HEK293T (cell line): ENCODE data around the gene CACHD1.

Experiments used
- CTCF ChIA-PET: fragments of 350-600 bp; formaldehyde crosslinking; extraction: SDS; loops from one replicate; lab custom pipeline; 2021; ENCODE audit warnings: antibody characterized with exemption, inconsistent platforms; lab: Yijun Ruan, JAX
- POLR2A ChIA-PET: fragments of 350-600 bp; formaldehyde crosslinking; extraction: SDS; loops from one replicate; lab custom pipeline; 2020; ENCODE audit warnings: antibody characterized with exemption, inconsistent platforms; lab: Yijun Ruan, JAX
- DNase-seq: peaks from one replicate; pipeline ENCODE4 v3.0.0; 2012; ENCODE audit warnings: mixed read lengths; ENCODE audit errors: extremely low spot score
- ARNT ChIP-seq: fragments of 450-650 bp; IDR thresholded peaks from 2 replicates; pipeline ENCODE4 v1.6.1; 2017; ENCODE audit warnings: mild to moderate bottlenecking
- BHLHE40 ChIP-seq: fragments of 450-650 bp; IDR thresholded peaks from 2 replicates; pipeline ENCODE4 v1.6.1; 2016; ENCODE audit warnings: mild to moderate bottlenecking, moderate library complexity, borderline replicate concordance
- CTBP1 ChIP-seq: fragments of 450-650 bp; IDR thresholded peaks from 2 replicates; pipeline ENCODE4 v1.6.1; 2016; ENCODE audit warnings: borderline replicate concordance
- ELF4 ChIP-seq: fragments of 450-650 bp; IDR thresholded peaks from 2 replicates; pipeline ENCODE4 v1.6.1; 2017; ENCODE audit warnings: antibody characterized with exemption
- FOXA1 ChIP-seq: fragments of 450-650 bp; IDR thresholded peaks from 2 replicates; pipeline ENCODE4 v1.6.1; 2016; ENCODE audit warnings: mild to moderate bottlenecking
- FOXK2 ChIP-seq: fragments of 450-650 bp; IDR thresholded peaks from 2 replicates; pipeline ENCODE4 v1.6.1; 2016; ENCODE audit warnings: mild to moderate bottlenecking
- FOXM1 ChIP-seq: fragments of 450-650 bp; IDR thresholded peaks from 2 replicates; pipeline ENCODE4 v1.6.1; 2017; ENCODE audit warnings: mild to moderate bottlenecking, borderline replicate concordance
- HDGF ChIP-seq: fragments of 450-650 bp; IDR thresholded peaks from 2 replicates; pipeline ENCODE4 v1.6.1; 2017; ENCODE audit warnings: antibody characterized with exemption, borderline replicate concordance
- L3MBTL2 ChIP-seq: fragments of 450-650 bp; conservative IDR thresholded peaks from 2 replicates; pipeline ENCODE4 v1.6.1; 2016; ENCODE audit warnings: mild to moderate bottlenecking
- LEF1 ChIP-seq: fragments of 450-650 bp; IDR thresholded peaks from 2 replicates; pipeline ENCODE4 v1.6.1; 2017; ENCODE audit warnings: mild to moderate bottlenecking, borderline replicate concordance
- NFRKB ChIP-seq: fragments of 450-650 bp; IDR thresholded peaks from 2 replicates; pipeline ENCODE4 v1.6.1; 2016; ENCODE audit warnings: mild to moderate bottlenecking, moderate library complexity
- PKNOX1 ChIP-seq: fragments of 450-650 bp; IDR thresholded peaks from 2 replicates; pipeline ENCODE4 v1.6.1; 2016
- SP1 ChIP-seq: fragments of 450-650 bp; IDR thresholded peaks from 2 replicates; pipeline ENCODE4 v1.6.1; 2017
- SUZ12 ChIP-seq: fragments of 450-650 bp; IDR thresholded peaks from 2 replicates; pipeline ENCODE4 v1.6.1; 2016; ENCODE audit warnings: mild to moderate bottlenecking
- TARDBP ChIP-seq: fragments of 450-650 bp; IDR thresholded peaks from 2 replicates; pipeline ENCODE4 v1.6.1; 2016
- ZNF384 ChIP-seq: fragments of 450-650 bp; IDR thresholded peaks from 2 replicates; pipeline ENCODE4 v1.6.1; 2016

CACHD1 gene

GRCh38 chr1:64471218-64472039, 1.5 kb downstream of the CACHD1 start:
- TF ChIP-seq BHLHE40 (no peak), FOXK2 (no peak), TARDBP (no peak), LEF1 (no peak), ELF4 (no peak), FOXA1 (no peak), SP1 (no peak), CTBP1 (peak; percentile 73; the same call in 1 of the 2 replicates), ARNT (peak; percentile 64; the same call in 1 of the 2 replicates), NFRKB (no peak), PKNOX1 (peak; percentile 75), FOXM1 (no peak), ZNF384 (no peak), SUZ12 (no peak), HDGF (no peak), L3MBTL2 (peak; percentile 41)
- CTCF ChIA-PET: no interaction called here
- peak; percentile 67 for DNase-seq
- POLR2A ChIA-PET: interaction anchor here (1.0 kb wide), 1 partner anchor 18 kb away, joined by 4 read pairs; no protein-coding TSS in a partner anchor

- no peak for DNase-seq
- no peak for TF ChIP-seq HDGF
- TF ChIP-seq CTBP1: peak; percentile 42; the same call in 1 of the 2 replicates
- CTCF ChIA-PET: interaction anchor here (0.7 kb wide), 1 partner anchor 207 kb away, joined by 6 read pairs; no protein-coding TSS in a partner anchor
- POLR2A ChIA-PET: no interaction called here
Observed at GRCh38 chr1:64472040-64472376, 2.1 kb downstream of the CACHD1 start.

GRCh38 chr1:64472805-64473204, 2.9 kb downstream of the CACHD1 start:
- CTCF ChIA-PET: interaction anchor here (0.7 kb wide), 1 partner anchor 206 kb away, joined by 6 read pairs; no protein-coding TSS in a partner anchor
- DNase-seq: no peak

GRCh38 chr1:64473367-64473766, 3.4 kb downstream of the CACHD1 start:
- no peak for TF ChIP-seq PKNOX1
- no peak for TF ChIP-seq SUZ12
- no peak for TF ChIP-seq ZNF384
- no peak for DNase-seq
- CTCF ChIA-PET: no interaction called here
- POLR2A ChIA-PET: interaction anchor here (1.1 kb wide), 1 partner anchor 33 kb away, joined by 3 read pairs; no protein-coding TSS in a partner anchor

More at GRCh38 chr1:64472805-64473204, 2.9 kb downstream of the CACHD1 start:
- POLR2A ChIA-PET: interaction anchor here (1.1 kb wide), 1 partner anchor 34 kb away, joined by 3 read pairs; no protein-coding TSS in a partner anchor
- TF ChIP-seq BHLHE40 (no peak), NFRKB (no peak), FOXA1 (no peak), ELF4 (no peak), LEF1 (no peak), CTBP1 (no peak), ZNF384 (no peak), TARDBP (no peak), FOXK2 (no peak), HDGF (no peak), SUZ12 (no peak), ARNT (no peak), FOXM1 (no peak), PKNOX1 (no peak), SP1 (no peak), L3MBTL2 (no peak)

GRCh38 chr1:64474133-64474532, 4.2 kb downstream of the CACHD1 start:
- POLR2A ChIA-PET: interaction anchor here (0.6 kb wide), 1 partner anchor 63 kb away, joined by 6 read pairs; no protein-coding TSS in a partner anchor
- CTCF ChIA-PET: no interaction called here
- TF ChIP-seq LEF1 (no peak), NFRKB (no peak)
- no peak for DNase-seq

- TF ChIP-seq ELF4: no peak
- no peak for TF ChIP-seq ZNF384
- no peak for TF ChIP-seq TARDBP
- no peak for TF ChIP-seq L3MBTL2
- TF ChIP-seq HDGF: no peak
- no peak for TF ChIP-seq FOXA1
- no peak for TF ChIP-seq ARNT
- no peak for TF ChIP-seq FOXM1
- TF ChIP-seq CTBP1: no peak
- no peak for TF ChIP-seq NFRKB
- TF ChIP-seq PKNOX1: no peak
- no peak for TF ChIP-seq FOXK2
- no peak for TF ChIP-seq SUZ12
- no peak for TF ChIP-seq LEF1
- no peak for TF ChIP-seq SP1
- CTCF ChIA-PET: no interaction called here
- no peak for DNase-seq
- POLR2A ChIA-PET: interaction anchor here (0.6 kb wide), 1 partner anchor 63 kb away, joined by 6 read pairs; no protein-coding TSS in a partner anchor
Observed at GRCh38 chr1:64474665-64475439, 4.9 kb downstream of the CACHD1 start.
